ENCODE data around the gene MRPL51.

DNA sequence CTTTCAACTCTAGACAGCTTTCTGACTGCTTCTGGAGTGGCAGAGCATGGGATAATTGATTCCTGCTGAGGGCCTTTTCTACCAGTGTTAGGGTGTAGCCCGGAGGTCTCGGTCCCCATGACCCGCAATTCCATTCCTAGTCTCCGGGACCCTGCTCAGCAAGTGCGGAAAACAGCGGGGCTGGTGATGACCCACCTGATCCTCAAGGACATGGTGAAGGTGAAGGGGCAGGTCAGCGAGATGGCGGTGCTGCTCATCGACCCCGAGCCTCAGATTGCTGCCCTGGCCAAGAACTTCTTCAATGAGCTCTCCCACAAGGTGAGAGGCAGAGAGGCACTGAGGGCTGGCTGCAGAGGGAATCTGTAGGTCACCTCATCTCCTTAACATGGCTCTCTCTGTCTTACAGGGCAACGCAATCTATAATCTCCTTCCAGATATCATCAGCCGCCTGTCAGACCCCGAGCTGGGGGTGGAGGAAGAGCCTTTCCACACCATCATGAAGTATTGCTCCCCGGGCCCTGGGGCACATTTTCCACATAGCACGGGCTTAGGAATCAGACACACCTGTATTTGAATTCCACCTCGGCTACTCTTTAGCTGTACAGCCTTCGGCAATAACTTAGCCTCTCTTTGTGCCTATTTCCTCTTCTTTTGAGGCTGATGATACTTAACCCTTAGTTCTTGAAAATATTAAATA lies 35.6 kb upstream of the MRPL51 start:
- TF ChIP-seq, protein P1, sequence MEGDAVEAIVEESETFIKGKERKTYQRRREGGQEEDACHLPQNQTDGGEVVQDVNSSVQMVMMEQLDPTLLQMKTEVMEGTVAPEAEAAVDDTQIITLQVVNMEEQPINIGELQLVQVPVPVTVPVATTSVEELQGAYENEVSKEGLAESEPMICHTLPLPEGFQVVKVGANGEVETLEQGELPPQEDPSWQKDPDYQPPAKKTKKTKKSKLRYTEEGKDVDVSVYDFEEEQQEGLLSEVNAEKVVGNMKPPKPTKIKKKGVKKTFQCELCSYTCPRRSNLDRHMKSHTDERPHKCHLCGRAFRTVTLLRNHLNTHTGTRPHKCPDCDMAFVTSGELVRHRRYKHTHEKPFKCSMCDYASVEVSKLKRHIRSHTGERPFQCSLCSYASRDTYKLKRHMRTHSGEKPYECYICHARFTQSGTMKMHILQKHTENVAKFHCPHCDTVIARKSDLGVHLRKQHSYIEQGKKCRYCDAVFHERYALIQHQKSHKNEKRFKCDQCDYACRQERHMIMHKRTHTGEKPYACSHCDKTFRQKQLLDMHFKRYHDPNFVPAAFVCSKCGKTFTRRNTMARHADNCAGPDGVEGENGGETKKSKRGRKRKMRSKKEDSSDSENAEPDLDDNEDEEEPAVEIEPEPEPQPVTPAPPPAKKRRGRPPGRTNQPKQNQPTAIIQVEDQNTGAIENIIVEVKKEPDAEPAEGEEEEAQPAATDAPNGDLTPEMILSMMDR (IDR thresholded peaks at IDR 0.05; ENCODE audit: insufficient read depth, low read depth, low read length): no peak
- TF ChIP-seq EZH2 (IDR thresholded peaks at IDR 0.05; ENCODE audit: insufficient read depth, low read length): no peak

All from astrocyte (in vitro differentiated cells and primary cell).